Parathyroid adenoma (tissue), 2 donors: ENCODE data around the gene SULT6B1.

ENCODE experiments used
- H2AFZ ChIP-seq: fragments of 300-600 bp; sonication (generic); one replicate; pipeline ENCODE4 v1.7.0; 2017; ENCODE audit warnings: antibody characterized with exemption, mild to moderate bottlenecking
- H3K27ac ChIP-seq: fragments of 300-600 bp; sonication (generic); one replicate; pipeline ENCODE4 v1.7.0; 2017
- H3K27me3 ChIP-seq: fragments of 300-600 bp; sonication (generic); one replicate; pipeline ENCODE4 v1.7.0; 2017; ENCODE audit warnings: low read length; ENCODE audit not compliant: control insufficient read depth, insufficient read depth
- H3K36me3 ChIP-seq: fragments of 300-600 bp; sonication (generic); one replicate; pipeline ENCODE4 v1.7.0; 2017; ENCODE audit warnings: low read length; ENCODE audit not compliant: control insufficient read depth, insufficient read depth
- H3K4me1 ChIP-seq: fragments of 300-600 bp; sonication (generic); one replicate; pipeline ENCODE4 v1.7.0; 2017; ENCODE audit warnings: control low read depth
- H3K4me2 ChIP-seq: fragments of 300-600 bp; sonication (generic); one replicate; pipeline ENCODE4 v1.7.0; 2017; ENCODE audit warnings: low read length
- H3K4me3 ChIP-seq: fragments of 300-600 bp; sonication (generic); one replicate; pipeline ENCODE4 v1.7.0; 2017; ENCODE audit warnings: low read depth, low read length
- H3K79me2 ChIP-seq: fragments of 300-600 bp; sonication (generic); one replicate; pipeline ENCODE4 v1.7.0; 2017; ENCODE audit warnings: control low read depth
- H3K9ac ChIP-seq: fragments of 300-600 bp; sonication (generic); one replicate; pipeline ENCODE4 v1.7.0; 2017; ENCODE audit warnings: mild to moderate bottlenecking
- H3K9me3 ChIP-seq: fragments of 300-600 bp; sonication (generic); one replicate; pipeline ENCODE4 v1.7.0; 2017; ENCODE audit warnings: low read length; ENCODE audit not compliant: control insufficient read depth
- CTCF ChIP-seq: fragments of 300-600 bp; sonication (generic); IDR thresholded peaks from one replicate; pipeline ENCODE4 v1.7.0; 2017; ENCODE audit warnings: antibody characterized with exemption, mild to moderate bottlenecking
- donor health status: primary hyperparathyroidism.

SULT6B1 gene

GRCh38 chr2:37148325-37148724, 40.1 kb downstream of the SULT6B1 start:
- Histone ChIP-seq H2AFZ (no peak overlapping the region), H3K27ac (no peak overlapping the region), H3K79me2 (peaks cover 5% of the 10 kb centered on the region), H3K9me3 (no peaks in the 10 kb centered on the region), H3K4me3 (no peak overlapping the region), H3K36me3 (no peaks in the 10 kb centered on the region), H3K4me1 (no peaks in the 10 kb centered on the region), H3K4me2 (no peak overlapping the region), H3K9ac (no peak overlapping the region), H3K27me3 (no peaks in the 10 kb centered on the region)
- TF ChIP-seq CTCF = no peak

GRCh38 chr2:37146062-37146461, 42.4 kb downstream of the SULT6B1 start:
- Histone ChIP-seq H3K9me3 (no peaks in the 10 kb centered on the region), H3K4me3 (no peak overlapping the region), H2AFZ (no peak overlapping the region), H3K9ac (no peak overlapping the region), H3K27me3 (no peaks in the 10 kb centered on the region), H3K4me1 (no peaks in the 10 kb centered on the region), H3K27ac (no peak overlapping the region), H3K4me2 (no peak overlapping the region), H3K36me3 (no peaks in the 10 kb centered on the region), H3K79me2 (peaks cover 3% of the 10 kb centered on the region)
- TF ChIP-seq CTCF = no peak

- Histone ChIP-seq H3K36me3 (no peaks in the 10 kb centered on the region), H3K79me2 (peaks cover 6% of the 10 kb centered on the region), H3K4me3 (no peak overlapping the region), H3K9ac (no peak overlapping the region), H3K9me3 (no peaks in the 10 kb centered on the region), H3K4me1 (no peaks in the 10 kb centered on the region), H3K4me2 (no peak overlapping the region), H2AFZ (no peak overlapping the region), H3K27ac (no peak overlapping the region), H3K27me3 (no peaks in the 10 kb centered on the region)
- TF ChIP-seq CTCF = no peak
These were observed 44.5 kb downstream of the SULT6B1 start for GRCh38 chr2:37143974-37144373.

- Histone ChIP-seq H3K4me1 (no peaks in the 10 kb centered on the region), H3K9me3 (no peaks in the 10 kb centered on the region), H3K36me3 (no peaks in the 10 kb centered on the region), H3K27ac (no peak overlapping the region), H3K4me2 (no peak overlapping the region), H3K9ac (no peak overlapping the region), H3K27me3 (no peaks in the 10 kb centered on the region), H2AFZ (no peak overlapping the region), H3K4me3 (no peak overlapping the region), H3K79me2 (peaks cover 6% of the 10 kb centered on the region)
- TF ChIP-seq CTCF = no peak
These were observed 45.9 kb downstream of the SULT6B1 start for GRCh38 chr2:37142546-37142945.

- TF ChIP-seq CTCF = no peak
- H3K9me3 ChIP-seq = no peaks in the 10 kb centered on the region
- H3K4me3 ChIP-seq = no peak overlapping the region
- peaks cover 7% of the 10 kb centered on the region for H3K4me1 ChIP-seq
- no peaks in the 10 kb centered on the region for H3K27me3 ChIP-seq
- H3K27ac ChIP-seq = no peak overlapping the region
- H2AFZ ChIP-seq = no peak overlapping the region
- H3K79me2 ChIP-seq = peaks cover 14% of the 10 kb centered on the region
- no peaks in the 10 kb centered on the region for H3K36me3 ChIP-seq
- H3K9ac ChIP-seq = no peak overlapping the region
- no peak overlapping the region for H3K4me2 ChIP-seq
These were observed 55.6 kb downstream of the SULT6B1 start for GRCh38 chr2:37132914-37133313.
